ENCODE results near the gene LTA4H.

LTA4H gene

DNA sequence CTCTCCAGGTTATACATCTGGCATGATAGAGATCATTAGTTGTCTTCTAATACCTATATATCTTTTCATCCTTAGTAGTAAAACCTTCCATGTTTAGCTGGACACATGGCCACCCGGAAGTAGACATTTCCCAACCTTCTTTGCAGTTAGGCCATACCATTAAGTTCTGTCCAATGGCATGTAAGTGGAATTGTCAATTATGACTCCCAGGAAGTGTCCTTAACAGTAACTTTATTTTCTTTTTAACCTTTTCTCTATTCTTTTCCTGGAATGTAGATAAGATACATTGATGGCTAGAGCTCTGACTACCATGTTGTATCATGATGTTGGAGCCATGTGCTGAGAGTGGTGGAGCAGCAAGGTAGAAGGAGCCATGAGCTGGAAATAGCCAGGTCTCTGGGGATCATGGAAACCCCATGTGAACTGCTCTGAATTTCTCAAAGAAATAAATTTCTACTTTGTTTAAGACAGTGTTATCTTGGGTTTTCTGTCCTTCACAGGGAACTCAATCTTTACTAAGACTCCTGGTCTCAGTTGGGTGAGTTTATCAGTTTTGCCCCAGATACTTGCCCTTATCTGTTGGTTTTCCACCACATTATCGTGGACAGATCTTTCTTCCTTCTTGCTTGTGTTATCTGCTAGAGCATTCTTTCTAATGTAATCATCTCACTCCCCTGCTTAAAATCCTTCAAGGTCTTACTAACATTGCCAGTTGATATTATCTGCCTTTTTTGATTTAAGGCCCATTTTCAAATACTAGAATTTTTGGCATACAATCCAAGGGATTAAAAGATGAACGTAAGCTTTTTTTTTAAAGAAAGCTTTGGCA, 5.1 kb upstream of the LTA4H start:
- no peaks in the 10 kb centered on the region for H3K9me3 ChIP-seq (ENCODE audit: control insufficient read depth, insufficient read depth, low read depth, low read length)
- H3K27ac ChIP-seq (ENCODE audit: extremely low read depth, low read depth, low read length): no peak overlapping the region
- H3K4me1 ChIP-seq (ENCODE audit: control insufficient read depth, insufficient read depth, low read length): no peaks in the 10 kb centered on the region
- TF ChIP-seq ZNF155 (tag by site-specific recombination; IDR thresholded peaks at IDR 0.05): no peak
- H3K4me3 ChIP-seq (ENCODE audit: low read depth, low read length): no peak overlapping the region
- no peaks in the 10 kb centered on the region for H3K36me3 ChIP-seq (ENCODE audit: control insufficient read depth in 2 of 2, insufficient read depth in 1 of 2, low read length in 2 of 2)
- POLR2A ChIA-PET: no interaction called here
- CTCF ChIA-PET: interaction anchor here (0.9 kb wide), 1 partner anchor 21 kb away, joined by 3 read pairs; no protein-coding TSS in a partner anchor

DNA sequence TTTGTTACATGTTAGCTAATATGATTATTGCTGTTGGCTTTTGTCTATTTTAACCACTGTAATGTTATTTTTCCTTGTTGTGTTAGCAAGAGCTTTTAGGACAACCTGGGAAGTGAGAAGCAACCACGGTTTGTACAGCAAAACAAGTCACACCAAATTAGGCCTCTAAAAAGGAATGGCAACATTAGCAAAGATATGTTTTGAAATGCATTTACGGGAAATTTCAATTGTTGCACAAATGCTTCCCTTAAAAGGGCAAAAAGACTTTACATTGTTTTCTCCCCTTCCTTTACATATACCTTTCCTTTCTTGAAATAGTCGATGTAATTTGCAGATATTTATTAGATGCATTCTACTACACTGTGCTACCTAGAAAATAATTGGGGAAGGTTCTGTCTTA, 4.1 kb upstream of the LTA4H start:
- ChIA-PET POLR2A (no interaction called here), CTCF (no interaction called here)
- H3K4me1 ChIP-seq (ENCODE audit: control insufficient read depth, insufficient read depth, low read length): no peaks in the 10 kb centered on the region
- no peaks in the 10 kb centered on the region for H3K36me3 ChIP-seq (ENCODE audit: control insufficient read depth in 2 of 2, insufficient read depth in 1 of 2, low read length in 2 of 2)
- H3K4me3 ChIP-seq (ENCODE audit: low read depth, low read length): no peak overlapping the region
- H3K9me3 ChIP-seq (ENCODE audit: control insufficient read depth, insufficient read depth, low read depth, low read length): no peaks in the 10 kb centered on the region
- H3K27ac ChIP-seq (ENCODE audit: extremely low read depth, low read depth, low read length): no peak overlapping the region
- TF ChIP-seq HOXA7 (CRISPR knock-in tag; IDR thresholded peaks at IDR 0.05; ENCODE audit: borderline replicate concordance) (no peak), BCL11B (tag by site-specific recombination; IDR thresholded peaks at IDR 0.05; ENCODE audit: low read depth) (no peak), ZNF133 (tag by site-specific recombination; IDR thresholded peaks at IDR 0.05) (no peak), ZNF26 (tag by site-specific recombination; IDR thresholded peaks at IDR 0.05) (no peak), ZNF302 (tag by site-specific recombination; IDR thresholded peaks at IDR 0.05; ENCODE audit: low read depth) (no peak), ZNF521 (tag by site-specific recombination; IDR thresholded peaks at IDR 0.05) (no peak), ZNF175 (tag by site-specific recombination; IDR thresholded peaks at IDR 0.05) (no peak), ZNF146 (tag by site-specific recombination; IDR thresholded peaks at IDR 0.05) (no peak), GLI4 (tag by site-specific recombination; IDR thresholded peaks at IDR 0.05) (no peak), ZFP41 (tag by site-specific recombination; IDR thresholded peaks at IDR 0.05; ENCODE audit: borderline replicate concordance) (no peak), ZNF791 (tag by site-specific recombination; IDR thresholded peaks at IDR 0.05) (no peak), ZNF266 (tag by site-specific recombination; IDR thresholded peaks at IDR 0.05; ENCODE audit: low read depth) (no peak), ZNF664 (tag by site-specific recombination; IDR thresholded peaks at IDR 0.05) (no peak), ZNF747 (tag by site-specific recombination; IDR thresholded peaks at IDR 0.05) (no peak), ZNF621 (tag by site-specific recombination; IDR thresholded peaks at IDR 0.05) (no peak), ZNF174 (tag by site-specific recombination; IDR thresholded peaks at IDR 0.05) (no peak), ZNF610 (tag by site-specific recombination; IDR thresholded peaks at IDR 0.05; ENCODE audit: borderline replicate concordance) (no peak)
- TF ChIP-seq, protein P1, sequence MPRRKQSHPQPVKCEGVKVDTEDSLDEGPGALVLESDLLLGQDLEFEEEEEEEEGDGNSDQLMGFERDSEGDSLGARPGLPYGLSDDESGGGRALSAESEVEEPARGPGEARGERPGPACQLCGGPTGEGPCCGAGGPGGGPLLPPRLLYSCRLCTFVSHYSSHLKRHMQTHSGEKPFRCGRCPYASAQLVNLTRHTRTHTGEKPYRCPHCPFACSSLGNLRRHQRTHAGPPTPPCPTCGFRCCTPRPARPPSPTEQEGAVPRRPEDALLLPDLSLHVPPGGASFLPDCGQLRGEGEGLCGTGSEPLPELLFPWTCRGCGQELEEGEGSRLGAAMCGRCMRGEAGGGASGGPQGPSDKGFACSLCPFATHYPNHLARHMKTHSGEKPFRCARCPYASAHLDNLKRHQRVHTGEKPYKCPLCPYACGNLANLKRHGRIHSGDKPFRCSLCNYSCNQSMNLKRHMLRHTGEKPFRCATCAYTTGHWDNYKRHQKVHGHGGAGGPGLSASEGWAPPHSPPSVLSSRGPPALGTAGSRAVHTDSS (tag by site-specific recombination; IDR thresholded peaks at IDR 0.05): no peak
- TF ChIP-seq, protein P2, sequence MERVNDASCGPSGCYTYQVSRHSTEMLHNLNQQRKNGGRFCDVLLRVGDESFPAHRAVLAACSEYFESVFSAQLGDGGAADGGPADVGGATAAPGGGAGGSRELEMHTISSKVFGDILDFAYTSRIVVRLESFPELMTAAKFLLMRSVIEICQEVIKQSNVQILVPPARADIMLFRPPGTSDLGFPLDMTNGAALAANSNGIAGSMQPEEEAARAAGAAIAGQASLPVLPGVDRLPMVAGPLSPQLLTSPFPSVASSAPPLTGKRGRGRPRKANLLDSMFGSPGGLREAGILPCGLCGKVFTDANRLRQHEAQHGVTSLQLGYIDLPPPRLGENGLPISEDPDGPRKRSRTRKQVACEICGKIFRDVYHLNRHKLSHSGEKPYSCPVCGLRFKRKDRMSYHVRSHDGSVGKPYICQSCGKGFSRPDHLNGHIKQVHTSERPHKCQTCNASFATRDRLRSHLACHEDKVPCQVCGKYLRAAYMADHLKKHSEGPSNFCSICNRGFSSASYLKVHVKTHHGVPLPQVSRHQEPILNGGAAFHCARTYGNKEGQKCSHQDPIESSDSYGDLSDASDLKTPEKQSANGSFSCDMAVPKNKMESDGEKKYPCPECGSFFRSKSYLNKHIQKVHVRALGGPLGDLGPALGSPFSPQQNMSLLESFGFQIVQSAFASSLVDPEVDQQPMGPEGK (tag by site-specific recombination; IDR thresholded peaks at IDR 0.05): no peak
- TF ChIP-seq, protein P3, sequence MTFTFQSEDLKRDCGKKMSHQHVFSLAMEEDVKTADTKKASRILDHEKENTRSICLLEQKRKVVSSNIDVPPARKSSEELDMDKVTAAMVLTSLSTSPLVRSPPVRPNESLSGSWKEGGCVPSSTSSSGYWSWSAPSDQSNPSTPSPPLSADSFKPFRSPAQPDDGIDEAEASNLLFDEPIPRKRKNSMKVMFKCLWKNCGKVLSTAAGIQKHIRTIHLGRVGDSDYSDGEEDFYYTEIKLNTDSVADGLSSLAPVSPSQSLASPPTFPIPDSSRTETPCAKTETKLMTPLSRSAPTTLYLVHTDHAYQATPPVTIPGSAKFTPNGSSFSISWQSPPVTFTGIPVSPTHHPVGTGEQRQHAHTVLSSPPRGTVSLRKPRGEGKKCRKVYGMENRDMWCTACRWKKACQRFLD (tag by site-specific recombination; IDR thresholded peaks at IDR 0.05): no peak

Data from HEK293 (cell line).